GM12801 (cell line): ENCODE measurements around the gene SLC9A2.

Experiments used
- TF ChIP-seq, protein P1 (sequence below): IDR thresholded peaks from one replicate; pipeline ENCODE4 v1.5.1; 2011; ENCODE audit warnings: control low read depth; ENCODE audit not compliant: insufficient read length; ENCODE audit errors: extremely low read depth

Gene SLC9A2

DNA sequence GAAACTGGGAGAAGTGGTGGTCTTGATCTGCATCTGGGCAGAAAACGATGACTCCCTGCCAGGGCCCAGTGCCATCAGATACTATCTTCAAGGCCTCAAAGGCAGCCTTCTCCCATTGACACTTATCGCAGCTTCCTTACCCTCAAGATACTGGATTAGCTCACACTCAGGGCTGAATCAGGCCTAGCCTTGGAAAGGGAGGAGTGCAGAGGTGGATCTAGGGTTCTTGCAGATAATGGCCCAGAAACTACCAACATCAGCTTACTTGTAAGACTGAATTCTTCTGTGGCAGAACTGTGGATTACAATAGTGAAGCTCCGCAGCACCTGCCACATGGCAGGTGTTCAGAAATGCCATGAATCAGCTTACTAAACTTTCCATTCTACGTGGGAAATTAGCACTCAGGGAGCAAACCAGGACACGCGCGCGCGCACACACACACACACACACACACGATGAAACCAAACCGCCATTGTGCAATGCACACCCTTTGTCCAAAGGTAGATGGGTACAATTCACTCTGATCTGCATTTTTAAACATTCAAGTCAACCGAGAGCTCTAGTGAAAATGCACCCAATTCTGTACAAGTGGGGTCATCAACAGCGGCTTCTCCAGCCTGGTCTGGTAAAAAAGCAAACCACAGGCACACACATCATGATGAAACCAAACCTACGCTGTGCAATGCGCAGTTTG, 116.2 kb downstream of the SLC9A2 start:
- TF ChIP-seq, protein P1, sequence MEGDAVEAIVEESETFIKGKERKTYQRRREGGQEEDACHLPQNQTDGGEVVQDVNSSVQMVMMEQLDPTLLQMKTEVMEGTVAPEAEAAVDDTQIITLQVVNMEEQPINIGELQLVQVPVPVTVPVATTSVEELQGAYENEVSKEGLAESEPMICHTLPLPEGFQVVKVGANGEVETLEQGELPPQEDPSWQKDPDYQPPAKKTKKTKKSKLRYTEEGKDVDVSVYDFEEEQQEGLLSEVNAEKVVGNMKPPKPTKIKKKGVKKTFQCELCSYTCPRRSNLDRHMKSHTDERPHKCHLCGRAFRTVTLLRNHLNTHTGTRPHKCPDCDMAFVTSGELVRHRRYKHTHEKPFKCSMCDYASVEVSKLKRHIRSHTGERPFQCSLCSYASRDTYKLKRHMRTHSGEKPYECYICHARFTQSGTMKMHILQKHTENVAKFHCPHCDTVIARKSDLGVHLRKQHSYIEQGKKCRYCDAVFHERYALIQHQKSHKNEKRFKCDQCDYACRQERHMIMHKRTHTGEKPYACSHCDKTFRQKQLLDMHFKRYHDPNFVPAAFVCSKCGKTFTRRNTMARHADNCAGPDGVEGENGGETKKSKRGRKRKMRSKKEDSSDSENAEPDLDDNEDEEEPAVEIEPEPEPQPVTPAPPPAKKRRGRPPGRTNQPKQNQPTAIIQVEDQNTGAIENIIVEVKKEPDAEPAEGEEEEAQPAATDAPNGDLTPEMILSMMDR: no peak

DNA sequence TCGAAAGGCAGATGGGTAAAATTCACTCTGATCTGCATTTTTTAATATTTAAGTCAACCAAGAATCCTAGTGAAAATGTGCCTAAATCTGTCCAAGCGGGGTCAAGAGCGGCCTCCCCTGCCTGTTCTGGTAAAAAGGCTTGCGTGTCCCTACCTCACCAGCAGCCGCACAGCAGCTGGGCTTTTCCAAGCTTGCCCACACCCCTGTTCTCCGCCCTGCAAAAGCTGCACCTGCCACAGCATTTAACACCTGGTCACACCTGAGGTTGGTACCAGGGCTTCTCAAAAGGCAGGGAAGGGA, 116.7 kb downstream of the SLC9A2 start:
- TF ChIP-seq, protein P1: no peak

DNA sequence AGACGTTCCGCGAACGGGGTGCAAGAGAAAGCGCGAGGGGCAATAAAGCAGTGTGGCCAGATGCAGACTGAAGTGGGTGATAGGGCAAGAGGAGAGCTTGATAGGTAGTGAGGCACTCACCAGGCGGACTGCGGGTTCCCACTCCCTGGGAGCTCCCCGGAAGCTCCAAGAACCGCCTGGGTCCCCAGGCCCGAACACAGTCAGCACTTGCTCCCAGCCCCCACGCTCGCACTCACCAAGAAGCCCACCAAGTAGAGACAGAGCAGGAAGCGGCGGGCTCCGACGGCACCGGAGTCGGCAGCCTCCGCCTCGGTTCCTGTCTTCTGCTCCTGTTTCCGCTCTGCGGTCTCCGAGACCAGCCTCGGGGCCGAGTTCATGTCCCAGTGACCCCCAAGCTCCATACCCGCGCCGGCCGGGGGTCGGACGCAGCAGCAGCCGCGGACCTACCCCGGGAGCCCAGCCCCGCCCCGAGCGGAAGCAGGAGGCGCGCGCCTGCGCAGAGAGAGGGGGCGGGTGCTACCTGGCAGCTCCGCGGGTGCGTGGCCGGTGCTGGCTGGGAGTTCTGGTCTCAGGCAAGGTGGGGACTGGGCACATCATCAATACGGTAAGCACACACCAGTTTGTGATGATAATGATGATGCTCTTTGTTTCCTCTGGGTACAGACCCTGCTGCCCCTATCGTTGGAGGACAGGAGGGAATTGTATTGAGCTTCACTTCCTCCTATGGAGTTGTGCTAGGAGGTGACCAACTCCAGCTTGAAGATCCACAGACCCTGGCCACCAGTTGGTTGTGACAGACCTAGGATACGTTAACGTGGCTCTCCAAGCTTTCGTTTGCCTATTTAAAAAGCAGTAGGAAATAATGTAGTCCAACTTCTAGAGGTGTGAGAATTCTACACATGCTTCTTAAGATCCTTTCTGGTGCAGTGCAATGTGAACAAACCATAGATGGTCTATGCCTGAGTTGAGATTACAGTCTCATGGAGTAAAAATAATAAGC, 117.4 kb downstream of the SLC9A2 start:
- TF ChIP-seq, protein P1: no peak

DNA sequence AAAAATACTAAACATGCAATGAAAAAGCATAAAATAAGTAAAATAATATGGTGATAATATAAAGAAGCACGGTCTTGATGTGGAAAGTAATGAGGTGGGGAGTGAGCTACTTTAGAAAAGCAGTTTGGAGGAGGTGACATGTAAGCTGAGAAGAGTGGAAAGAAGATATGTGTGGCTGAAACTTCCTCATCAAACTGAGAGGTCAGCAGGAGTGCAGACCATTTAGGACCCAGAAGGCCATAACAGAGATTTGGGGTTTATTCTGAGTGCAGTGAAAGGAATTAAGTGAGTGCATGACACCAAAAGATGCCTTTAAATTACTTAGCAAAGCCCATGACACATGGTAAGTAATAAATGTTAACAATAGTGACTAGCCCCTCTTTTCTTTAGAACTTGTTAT, 118.1 kb downstream of the SLC9A2 start:
- TF ChIP-seq, protein P1: no peak

DNA sequence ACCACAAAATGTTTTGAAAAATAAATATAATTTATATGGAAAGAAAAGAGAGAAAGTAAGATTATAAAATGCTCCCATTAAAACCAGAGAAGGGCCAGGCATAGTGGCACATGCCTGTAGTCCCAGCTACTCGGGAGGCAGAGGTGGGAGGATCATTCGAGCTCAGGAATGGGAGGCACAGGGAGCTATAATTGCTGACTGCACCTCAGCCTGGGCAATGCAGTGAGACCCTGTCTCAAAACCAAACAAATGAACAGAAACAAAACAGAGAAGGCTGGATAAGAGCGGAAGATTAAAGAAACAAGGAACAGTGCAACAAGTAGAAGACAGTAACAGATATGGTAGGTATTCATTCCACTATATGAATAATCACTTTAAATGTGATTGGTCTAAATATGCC, 123.9 kb downstream of the SLC9A2 start:
- TF ChIP-seq, protein P1: no peak

DNA sequence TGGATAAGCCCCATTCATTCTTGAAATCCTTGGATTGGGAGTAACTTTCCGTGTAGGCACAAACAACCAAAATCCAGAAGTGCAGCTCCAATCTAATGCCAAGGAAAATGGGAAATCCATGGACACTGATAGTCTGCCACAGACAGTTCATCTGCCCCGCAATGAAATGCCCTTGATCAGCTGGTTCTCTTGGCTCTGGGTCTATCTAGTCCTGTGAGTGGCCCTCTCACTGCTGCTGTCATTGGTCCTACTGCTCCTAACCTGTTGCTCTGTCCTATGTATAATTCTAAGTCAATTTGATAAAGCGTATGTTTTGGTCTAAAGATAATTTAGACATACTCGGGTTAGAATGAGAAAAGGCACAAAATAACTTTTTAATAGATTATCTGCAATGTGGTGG, 128.8 kb downstream of the SLC9A2 start:
- TF ChIP-seq, protein P1: no peak

DNA sequence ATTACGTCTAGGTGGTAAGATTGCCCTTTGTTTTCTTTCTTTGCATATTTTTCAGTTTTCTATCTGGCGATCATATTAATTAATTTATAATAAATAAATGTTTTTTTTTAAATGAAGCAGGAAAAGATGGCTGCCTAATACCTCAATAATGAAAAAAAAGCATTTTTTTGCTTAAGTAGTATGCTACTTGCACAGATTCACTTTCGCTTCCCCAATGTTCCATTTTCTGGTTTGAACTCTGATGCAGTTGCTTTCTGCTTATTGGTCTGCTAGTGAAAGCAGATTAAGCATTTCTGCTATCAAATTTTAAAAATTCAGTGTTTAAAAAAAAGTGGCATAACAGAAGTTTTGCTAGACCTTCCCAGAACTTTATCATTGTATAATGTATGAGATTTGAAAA, 130.6 kb downstream of the SLC9A2 start:
- TF ChIP-seq, protein P1: no peak
